HG03460 (cell line): ENCODE data around the gene TMEM207.
"Not testable (repeated sequence)": the region's sequence is repeated elsewhere in the genome, so short reads cannot be mapped to it uniquely, and the experiment has no call there.

Source experiments
- ATAC-seq: cut with Tn5 transposase; IDR thresholded peaks from one replicate; pipeline ENCODE4 v1.9.1; 2021; ENCODE audit not compliant: unreplicated experiment

Gene TMEM207

DNA sequence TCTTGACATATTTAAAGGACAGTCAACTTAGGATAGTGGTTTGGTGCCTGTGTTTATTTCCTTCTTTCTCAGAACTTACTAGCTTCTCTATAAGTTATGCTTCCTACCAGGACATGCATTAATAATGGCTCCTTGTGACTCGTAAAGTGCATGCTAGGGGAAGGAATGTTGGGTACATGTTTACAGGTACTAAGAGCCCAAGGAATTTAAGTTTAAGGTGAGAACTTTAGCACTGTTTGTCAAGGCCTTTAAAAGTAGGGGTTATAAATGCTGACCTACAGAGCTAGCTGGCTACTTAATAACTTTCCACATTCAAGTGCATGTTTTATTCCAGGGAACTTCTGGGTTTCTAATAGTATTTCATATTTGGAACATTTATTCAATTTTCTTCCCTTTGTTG is at the start of gene TMEM207:
Gene TMEM207, minus strand, starts transcription at position 101 of the 400 bp plus-strand sequence. Its CDS starts 92 bp downstream, at position 9.
- ATAC-seq = no peak

DNA sequence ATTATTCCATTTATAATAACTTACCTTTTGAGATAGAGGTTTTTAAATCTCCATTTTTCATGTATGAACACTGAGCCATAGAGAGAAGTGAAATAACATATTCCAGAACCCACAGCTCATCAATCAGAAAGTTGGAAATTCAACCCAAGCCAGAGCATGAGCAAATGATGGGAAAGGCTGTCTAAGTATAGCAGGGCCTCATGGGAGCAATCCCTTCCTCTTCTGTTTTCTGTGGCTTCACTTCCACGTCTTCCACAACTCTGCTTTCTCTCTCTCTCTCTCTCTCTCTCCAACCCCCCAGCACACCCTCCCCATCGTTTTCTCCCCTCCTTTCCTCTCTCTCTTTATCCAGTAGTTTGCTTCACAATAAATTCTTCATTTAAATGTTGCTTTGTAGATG is 49.4 kb upstream of the TMEM207 start:
- no peak for ATAC-seq

DNA sequence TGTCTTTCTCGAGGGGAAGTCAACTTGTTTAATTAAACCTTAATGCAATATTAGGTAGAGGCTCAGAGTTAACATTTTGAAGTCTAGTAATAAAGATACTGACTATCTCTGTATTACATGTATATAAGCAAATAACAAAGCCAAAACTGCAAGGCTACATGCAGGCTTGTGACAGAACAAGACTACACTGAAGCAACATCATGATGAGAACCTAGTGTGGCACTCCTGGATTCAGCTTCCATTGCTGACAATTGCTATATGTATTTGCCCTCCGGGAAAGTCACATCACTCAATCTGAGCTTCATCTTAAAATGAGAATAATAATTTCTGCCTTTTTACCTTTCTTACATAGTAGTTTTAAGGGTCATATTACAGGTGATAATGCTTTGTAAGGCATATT is 48.6 kb upstream of the TMEM207 start:
- no peak for ATAC-seq

DNA sequence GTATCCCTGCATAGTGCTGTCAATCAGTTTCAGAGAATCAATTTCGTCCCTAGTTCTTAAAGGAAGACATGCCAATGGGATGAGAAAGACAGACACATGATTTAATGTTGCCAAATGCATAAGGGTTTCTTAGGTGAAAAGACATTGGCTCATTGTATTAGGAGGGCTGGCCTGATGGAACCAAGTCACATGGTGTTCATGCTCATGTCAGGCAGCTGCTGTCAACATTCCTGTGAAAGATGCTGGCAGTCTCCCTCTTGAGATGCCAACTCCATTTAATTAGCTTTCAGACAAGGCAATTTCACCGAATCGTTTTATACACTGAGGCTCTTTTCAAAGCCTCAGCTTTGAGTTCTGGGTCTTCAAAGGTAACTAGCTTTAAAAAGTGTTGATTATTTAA is 48.1 kb upstream of the TMEM207 start:
- ATAC-seq = no peak

DNA sequence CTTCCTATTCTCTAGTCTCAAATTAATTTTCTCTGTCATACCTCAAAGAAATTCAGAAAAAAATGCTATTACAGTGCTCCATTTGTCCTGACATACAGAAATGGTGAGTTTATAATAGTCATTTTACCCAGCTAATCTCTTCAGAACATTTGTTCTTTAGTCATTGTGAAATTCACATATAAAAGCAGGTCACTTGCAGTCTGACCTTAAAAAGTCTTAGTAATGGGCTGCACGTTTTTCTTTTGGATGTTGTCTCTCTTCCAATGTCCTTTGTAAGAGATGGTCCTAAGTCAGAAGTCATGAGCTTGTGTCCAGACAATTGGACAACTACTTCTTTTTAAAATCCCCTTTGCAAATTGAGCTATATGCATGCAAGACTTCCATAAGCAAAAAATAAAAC is 47.2 kb upstream of the TMEM207 start:
- no peak for ATAC-seq

DNA sequence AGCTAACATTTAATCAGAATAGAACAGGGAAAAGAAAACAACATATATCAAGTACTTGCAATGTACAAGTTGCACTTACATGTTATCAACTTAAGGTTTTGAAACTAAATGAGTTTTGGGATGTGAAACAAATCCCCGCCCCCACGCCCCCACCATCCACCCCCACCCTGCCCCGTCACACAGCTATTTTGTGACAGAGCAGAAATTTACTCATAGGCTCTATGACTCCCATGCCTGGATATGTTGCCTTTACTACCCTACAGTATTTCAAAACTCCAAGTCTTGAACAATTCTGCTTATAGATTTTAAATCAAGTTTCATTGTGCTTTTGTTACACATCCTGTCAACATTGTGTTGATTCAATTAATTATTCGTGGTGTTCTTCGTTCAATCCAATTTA is 46.1 kb upstream of the TMEM207 start:
- no peak for ATAC-seq

DNA sequence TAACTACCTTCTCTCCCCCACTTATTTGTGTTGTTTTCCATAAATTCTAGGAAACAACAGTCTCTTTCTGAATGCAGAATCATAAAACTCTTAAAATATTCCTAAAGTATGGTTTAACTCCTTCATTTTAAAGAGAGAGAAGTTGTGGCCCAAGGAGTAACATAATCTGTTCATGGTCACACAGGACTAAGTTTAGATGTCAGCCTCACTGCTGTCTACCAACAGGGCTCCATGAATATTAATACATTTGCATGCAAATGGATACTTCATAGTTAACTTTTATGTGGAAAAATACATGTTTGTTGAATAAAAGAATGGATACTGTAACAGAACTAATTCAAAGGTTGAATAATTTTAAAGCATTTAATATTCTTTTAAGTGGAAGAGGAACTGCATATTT is 45.7 kb upstream of the TMEM207 start:
- no peak for ATAC-seq

DNA sequence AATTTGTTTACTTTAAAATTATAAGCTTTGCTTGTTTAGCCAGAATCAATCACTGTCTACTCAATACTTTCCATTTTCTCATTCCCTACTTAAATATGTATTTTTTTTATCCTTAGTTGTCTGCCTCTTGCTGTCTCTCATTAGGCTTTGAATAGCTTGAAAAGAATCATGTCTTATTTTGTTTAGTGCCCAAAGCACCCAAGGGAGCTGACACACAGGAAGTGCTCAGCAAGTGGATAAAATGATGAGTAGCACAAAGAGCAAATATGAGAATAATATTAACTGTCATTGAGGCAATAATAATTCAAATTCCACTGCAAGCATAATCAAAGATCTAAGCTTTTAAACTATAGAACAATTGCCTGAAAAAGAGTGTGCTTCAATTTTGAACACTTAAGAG is 45.2 kb upstream of the TMEM207 start:
- ATAC-seq = no peak

DNA sequence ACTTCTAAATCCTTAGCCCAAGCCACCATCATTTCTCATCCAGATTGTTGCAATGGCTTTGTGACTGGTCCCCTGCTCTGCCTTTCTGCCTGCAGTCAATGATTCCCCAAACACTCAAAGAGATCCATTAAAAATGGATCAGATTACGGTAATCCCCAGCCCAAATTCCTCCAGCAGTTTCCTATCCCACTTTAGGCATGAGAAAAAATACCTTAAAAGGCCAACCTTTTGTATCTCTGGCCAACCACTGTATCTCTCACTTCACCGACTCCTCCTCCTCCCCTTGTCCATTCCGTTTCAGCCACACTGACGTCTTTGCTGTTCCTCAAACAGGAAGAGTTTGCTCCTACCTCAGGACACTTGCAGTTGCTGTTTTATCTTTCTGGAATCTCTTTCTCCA is 43.3 kb upstream of the TMEM207 start:
- no peak for ATAC-seq

DNA sequence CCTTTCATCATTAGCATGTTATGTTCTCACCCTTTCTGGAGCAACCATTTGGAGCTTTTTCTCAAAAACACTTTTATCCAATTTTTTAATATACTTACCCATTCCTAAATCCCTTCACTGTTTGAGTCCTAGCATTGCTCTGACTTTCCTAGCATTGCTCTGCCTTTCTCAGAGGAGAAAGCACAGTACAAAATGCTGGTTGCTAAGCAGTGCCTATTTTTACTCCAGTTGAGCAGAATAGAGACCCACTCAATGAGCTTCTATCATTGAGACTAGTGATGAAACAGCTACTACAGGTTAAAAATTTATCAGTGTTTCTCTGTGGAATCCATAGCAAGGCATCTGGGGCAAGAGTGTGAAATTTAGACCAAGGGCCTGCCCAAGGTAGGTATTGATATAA is 42.4 kb upstream of the TMEM207 start:
- no peak for ATAC-seq

DNA sequence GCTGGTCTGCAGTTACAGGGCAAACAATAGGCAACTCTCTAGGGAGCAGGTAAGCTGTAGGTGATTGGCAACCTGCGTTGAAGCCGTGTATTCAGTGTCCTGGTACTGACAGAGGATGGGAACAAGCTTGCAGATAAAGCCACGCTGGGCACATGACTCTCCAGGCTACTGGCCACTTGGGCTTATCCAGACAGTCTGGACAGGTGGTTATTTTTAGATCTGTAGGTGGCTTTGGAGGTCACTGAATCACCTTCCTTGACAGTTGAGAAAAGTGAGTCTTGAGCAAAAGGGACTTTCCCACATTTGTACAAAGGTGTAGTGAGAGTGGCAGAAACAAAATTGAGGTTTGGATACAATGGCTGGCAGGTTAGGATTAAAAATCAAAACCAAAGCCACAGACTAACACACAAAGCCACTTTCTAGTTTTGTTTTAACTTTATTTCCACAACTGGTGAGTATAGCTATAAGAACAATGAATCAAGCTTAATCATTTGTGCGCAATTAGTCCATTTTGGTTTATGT is 41.9 kb upstream of the TMEM207 start:
- no peak for ATAC-seq

DNA sequence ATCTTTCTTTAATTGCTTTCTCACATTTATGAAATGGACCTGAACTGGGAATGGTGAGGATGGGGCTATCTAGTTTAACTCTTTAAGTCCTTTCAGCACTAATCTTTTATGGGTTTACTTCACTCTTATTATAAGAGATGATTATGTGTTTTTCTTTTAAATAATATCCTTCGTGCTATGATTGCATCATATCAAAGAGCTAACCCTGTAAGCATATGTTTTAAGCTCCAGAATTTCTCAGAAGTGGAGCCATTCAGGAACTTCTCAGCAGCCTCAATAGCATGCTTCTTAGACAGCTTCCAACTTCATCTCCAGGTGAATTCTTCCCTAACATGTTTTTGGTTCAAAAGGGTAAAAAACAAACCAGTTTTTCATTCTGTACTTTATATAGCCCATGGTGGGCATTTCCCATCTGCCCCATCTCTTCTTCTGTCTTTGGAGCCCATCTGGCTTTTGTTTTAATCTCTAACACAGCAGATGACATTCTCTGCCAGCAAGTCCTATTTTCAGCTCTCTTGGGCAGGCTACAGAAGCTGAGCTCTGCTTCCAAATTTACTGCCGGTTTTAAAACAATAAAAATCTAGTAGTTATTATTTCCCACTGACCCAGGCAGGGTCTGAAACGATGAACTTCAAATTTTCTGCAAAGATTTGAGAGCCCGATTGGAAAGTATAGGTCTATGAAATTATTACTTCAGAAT is 37.4 kb upstream of the TMEM207 start:
- no peak for ATAC-seq

DNA sequence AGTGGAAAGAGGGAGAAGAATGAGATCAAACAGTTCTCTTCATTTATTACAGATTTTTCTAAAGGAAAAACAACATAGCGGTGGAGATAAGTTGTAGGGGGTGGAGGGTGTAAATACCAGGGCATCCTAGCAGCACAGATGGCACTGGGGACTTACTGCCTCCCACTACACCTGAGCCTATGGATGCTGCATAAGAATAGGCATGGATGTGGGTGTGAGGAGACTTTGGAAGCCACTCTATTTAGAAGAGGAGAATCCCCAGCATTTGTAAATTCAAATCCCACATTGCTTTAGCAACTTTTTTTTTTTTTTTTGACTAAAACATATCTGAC is 36.8 kb upstream of the TMEM207 start:
- ATAC-seq = no peak

DNA sequence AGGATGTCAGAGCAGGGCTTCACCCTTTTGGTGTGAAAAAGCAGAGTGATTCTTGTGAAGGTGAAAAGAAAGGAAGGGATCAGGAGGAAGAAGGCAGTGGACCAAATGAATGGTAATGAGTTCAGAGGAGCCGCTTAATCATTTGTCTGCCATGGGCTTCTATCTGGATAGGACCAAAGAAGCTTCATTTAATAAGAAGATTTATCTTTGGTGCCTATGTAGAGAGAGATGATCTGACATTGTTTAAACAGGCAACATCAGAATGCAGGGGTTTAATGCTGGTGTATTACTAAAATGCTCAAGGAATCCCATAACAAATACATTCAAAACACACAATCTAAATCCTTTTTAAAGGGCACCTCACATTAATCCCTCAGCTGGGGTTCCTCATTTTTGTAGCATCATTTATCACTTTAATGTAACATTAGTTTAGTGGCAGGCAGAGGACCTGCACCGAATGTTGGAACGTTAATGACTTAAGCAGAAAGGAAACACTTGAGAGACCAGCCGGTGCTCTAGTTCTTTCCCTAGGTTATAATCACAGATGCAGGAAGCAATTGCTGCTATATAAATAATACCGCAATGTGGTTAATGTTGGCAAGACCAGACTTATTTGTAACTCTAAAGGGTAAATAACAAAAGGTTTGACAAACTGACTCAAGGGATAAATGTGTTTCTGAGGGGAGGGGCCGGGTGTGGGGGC is 36.3 kb upstream of the TMEM207 start:
- ATAC-seq = no peak

DNA sequence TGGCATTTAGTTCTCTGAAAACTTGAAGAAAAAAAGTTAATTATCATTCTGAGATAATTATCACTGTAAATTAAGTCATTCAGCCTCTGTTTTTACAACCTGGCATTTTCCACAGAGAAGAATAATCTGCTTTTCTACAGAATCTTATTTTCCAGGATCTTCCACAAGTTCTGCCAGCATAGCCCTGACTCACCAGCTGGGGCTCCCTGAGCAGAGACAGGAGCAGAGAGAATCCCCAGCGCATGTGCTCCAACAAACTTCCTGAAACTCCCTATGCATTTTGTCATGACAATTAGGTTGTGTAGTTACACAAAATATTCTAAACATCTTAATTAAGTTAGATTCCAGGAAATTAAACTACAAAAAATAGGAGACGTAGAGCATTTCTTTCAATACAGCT is 32.1 kb upstream of the TMEM207 start:
- no peak for ATAC-seq

DNA sequence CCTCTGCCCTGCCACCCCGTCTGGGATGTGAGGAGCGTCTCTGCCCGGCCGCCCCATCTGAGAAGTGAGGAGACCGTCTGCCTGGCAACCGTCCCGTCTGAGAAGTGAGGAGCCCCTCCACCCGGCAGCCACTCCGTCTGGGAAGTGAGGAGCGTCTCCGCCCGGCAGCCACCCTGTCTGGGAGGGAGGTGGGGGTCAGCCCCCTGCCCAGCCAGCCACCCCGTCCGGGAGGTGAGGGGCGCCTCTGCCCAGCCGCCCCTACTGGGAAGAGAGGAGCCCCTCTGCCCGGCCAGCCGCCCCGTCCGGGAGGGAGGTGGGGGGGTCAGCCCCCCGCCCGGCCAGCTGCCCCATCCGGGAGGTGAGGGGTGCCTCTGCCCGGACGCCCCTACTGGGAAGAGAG is 23.6 kb upstream of the TMEM207 start:
- ATAC-seq = not testable (repeated sequence)

DNA sequence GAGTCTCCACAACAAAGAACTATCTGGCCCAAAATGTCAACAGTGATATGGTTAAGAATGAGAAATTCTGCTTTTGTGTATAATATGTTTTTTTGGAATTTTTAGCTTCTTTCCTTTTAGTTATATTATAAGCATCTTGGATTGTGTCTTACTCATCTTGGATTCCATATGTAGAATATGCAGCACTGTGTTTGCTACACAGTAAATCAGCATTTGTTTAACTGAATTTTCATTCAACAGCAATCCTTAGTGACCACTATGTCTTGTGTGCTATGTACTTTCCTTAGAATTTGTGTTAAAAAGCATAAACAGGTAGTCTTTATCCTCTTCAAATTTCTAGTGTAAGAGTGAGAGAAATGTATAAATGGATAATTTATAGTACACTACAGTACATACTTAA is 18.2 kb upstream of the TMEM207 start:
- no peak for ATAC-seq

DNA sequence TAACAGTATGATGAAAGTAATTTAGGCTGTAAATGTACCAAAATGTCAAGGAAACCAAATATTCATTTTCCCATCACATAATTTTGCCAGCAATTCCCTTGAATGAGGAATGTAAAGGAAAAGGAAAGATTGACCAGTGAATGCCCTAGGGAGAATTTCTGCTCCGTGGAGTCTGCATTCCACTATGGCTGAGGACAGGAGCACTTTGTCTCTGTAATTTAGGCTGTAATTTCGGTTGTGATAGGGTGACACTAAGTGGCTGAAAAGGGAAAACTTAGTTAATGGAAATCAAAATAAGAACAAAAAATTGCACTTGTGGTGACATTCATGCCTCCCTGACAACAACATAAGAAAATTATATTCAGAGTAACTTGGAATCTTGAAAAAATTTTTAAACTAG is 8.3 kb upstream of the TMEM207 start:
- ATAC-seq = no peak

DNA sequence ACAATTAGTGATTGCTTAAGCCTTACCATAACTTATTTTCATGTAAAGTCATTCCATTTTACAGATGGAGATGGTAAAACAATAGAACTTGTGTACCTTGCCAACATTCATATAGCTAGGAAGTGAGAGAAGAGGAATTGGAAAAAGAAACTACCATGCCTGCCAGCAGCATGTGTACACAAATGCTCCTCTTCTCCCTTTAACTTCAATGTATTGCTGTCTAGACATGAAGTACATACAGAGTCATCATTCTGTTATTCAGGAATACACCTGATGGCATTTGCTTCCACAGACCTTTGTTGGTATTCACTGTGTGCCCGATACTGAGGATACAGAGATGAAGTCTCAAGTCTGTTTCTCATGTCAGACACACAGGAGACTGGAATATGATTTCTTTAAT is 7.1 kb upstream of the TMEM207 start:
- no peak for ATAC-seq

DNA sequence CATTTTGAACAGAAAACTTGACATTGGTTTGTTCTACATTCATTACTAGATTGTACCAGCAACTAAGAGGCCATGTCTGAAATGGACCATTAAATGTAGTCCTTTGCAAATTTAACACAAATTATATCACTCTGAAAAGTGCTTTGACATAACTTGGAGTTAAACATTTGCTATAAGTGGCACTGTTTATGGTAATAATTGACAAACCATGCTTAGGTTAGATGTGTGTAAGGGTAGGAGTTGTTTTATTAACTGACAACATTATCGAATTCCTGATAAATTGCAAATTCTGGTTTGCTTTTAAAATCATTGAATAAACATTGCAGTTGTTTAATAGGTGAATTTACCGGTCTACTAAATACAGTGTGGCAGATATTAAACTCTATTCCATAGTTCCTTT is 6.1 kb upstream of the TMEM207 start:
- ATAC-seq = no peak

DNA sequence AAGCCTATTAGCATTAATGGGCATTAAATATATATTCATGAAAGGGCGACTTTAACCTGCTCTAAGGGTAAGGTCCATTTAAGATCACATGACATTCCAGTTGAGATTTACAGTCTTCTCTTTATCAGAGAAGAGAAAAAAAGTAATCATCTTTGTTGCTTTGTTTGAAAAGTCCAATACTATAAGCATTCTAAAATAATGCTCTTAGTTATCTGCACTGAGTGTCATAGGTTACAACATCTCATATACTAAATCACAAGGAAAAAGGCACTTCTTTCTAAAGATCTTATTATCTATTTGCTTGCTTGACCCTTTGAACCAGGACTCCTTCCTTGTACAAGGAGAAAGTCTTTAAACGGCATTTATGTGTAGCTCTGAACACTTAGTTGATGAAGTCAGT is 1.4 kb downstream of the TMEM207 start:
- ATAC-seq = no peak

DNA sequence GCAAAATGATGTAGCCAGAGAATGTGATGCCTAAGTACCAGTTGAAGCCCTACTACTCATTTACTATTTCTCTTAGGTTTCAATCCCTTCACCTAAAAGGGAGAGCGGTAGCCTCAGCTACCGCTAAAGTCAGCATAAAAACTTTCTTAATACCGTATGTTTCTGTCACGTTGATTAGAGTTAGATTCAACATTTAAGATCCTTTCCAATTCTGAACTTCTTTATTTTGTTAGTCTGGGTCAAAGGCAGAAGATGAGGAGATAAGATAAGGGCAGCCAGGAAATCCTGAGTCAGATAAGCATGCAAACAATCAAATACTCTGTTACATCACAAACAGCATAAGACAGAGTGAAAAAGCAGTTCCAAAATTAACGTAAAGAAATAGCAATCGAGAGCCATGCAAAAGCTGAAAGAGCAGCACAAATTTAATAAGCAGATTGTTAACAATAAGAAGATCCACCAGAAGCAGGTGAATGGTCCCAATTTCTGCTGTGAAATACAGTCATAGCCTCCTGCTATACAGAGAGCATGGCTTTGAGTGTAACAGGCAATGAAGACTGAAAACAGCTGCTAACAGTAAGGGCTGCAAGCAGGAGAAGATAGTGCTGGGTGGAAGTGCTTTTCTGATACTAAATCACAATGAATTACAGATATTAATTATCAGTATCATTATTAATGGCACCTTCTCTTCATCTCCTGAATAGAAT is 3.0 kb downstream of the TMEM207 start:
- no peak for ATAC-seq
